Astrocyte of the hippocampus (primary cell): Measurements from ENCODE around the gene KRTAP21-2.
"Not testable (repeated sequence)": the region's sequence is repeated elsewhere in the genome, so short reads cannot be mapped to it uniquely, and the experiment has no call there.

Experiments
- DNase-seq: peaks from one replicate; pipeline ENCODE4 v3.0.0; 2011; ENCODE audit warnings: low read depth, low spot score

KRTAP21-2 gene

DNA sequence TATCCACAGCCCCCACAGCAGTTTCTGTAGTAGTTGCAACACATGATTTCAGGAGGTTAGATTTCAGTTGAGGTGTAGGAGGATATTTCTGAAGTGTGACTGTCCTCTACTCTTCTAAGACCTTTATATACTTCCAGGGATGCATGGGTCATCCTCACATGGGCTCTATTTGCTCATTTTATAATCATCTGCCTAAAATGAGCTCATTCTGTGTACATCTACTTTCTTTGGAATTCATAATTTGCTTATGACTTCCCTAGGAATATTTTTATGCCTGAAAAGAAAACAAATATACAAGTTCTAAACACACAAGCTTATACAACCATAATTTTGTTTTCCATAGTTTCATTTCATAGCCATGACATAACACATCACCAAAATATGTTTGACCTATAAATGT is at the start of gene KRTAP21-2:
TSS of gene KRTAP21-2 (minus strand) at position 101 of the 400 bp plus-strand sequence. CDS start at position 44, 57 bp downstream.
- no peak for DNase-seq

DNA sequence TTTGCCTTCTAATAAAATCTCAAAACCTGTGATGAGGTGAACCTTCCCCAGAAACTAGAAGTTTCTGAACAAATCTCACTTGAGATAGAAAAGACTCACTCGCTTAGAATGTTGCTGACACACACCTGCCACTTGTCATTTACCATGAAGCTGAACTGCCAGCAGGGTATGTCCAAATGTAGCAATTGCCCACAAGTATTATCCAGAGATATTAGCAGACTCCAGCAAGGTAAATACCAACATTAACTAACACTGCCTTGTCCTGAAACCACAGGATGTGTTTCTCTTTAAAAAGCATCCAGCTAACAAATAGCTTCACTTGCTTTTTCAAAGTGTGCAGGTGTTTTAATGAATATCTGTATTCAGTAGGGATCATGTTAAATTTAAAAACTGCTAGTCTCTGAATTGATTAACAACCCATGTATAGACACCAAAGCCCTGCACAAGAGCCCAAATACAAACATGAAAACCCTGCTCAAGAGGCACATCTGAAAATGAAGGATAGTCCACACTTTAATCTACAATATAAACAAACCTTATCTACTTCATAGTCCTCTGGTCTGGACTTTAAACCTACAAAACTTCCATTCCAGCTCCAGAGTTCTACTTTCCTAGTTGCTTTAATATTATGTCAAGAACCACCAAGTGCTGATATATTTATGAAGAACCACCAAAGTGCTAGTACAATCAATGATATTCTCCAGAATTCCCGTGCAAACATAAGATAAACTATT is 46.7 kb upstream of the KRTAP21-2 start:
- no peak for DNase-seq

- no peak for DNase-seq
Measured at GRCh38 chr21:30779249-30779648, 32.2 kb upstream of the KRTAP21-2 start.

- DNase-seq = no peak
Measured at GRCh38 chr21:30769724-30770431, 22.8 kb upstream of the KRTAP21-2 start.

DNA sequence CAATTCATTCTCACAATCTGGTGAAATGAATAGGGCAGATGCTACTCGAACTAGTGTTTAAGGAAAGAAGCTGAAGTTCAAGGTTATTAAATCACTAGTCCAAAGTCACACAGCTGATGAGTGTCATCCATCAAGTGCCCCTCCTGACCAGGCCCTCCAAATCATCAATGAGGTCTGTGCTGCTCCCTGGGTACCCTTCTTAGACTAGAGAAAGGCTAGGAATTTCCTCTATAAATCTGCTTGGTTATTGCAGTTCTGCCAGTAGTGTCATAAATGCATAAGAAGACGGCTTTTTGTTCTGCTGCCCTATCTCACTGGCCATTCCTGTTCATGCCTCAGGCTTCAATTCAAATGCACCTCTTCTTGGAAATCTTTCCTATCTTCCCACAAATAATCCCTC is 13.7 kb upstream of the KRTAP21-2 start:
- DNase-seq = no peak

DNA sequence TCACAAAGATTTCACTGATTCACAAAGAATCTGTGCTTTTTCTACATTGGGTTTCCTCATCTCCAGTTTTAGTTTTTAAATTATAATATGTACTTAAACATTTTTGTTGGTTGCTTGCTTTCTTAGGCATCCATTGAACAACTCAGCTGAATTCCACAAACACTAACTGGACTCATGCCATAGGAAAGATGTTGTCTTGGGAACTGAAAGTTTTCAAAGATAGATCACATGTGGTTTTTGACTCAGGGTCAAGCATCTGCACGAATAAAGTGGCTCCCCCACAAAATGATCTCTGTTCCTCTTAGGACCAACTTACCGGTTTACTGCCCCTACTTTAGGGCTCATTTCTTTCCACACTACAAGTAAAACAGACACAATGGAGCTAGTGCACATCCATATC is 11.2 kb upstream of the KRTAP21-2 start:
- DNase-seq = no peak

- not testable (repeated sequence) for DNase-seq
Measured at GRCh38 chr21:30755328-30755727, 8.3 kb upstream of the KRTAP21-2 start, which contains the start of gene KRTAP21-1. Gene KRTAP21-1, minus strand, starts transcription at chr21:30755428. Its CDS starts 50 bp downstream, at chr21:30755378.

GRCh38 chr21:30740462-30740861 is 6.6 kb downstream of the KRTAP21-2 start:
- DNase-seq = no peak

- no peak for DNase-seq
Measured at GRCh38 chr21:30733026-30733425, 14.0 kb downstream of the KRTAP21-2 start.

DNA sequence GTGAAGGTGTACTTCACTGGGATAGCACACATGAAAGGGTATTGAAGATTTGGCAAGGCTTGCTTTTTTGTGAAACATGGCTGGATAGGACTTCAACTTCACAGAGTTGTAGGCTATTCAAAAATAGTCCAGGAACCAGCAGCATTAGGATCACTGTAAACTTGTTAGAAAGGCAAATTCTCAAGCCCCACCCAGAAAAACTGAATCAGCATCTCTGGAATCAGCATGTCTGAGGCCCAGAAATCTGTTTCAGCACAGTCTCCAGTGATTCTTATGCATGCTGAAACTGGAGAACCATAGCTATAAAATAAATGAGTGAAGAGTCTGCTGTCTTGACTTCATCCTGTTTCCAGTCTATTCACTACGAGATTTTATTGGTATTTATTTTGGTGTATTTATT is 20.3 kb downstream of the KRTAP21-2 start:
- DNase-seq = no peak

- DNase-seq = no peak
Measured at GRCh38 chr21:30719401-30719800, 27.7 kb downstream of the KRTAP21-2 start.

DNA sequence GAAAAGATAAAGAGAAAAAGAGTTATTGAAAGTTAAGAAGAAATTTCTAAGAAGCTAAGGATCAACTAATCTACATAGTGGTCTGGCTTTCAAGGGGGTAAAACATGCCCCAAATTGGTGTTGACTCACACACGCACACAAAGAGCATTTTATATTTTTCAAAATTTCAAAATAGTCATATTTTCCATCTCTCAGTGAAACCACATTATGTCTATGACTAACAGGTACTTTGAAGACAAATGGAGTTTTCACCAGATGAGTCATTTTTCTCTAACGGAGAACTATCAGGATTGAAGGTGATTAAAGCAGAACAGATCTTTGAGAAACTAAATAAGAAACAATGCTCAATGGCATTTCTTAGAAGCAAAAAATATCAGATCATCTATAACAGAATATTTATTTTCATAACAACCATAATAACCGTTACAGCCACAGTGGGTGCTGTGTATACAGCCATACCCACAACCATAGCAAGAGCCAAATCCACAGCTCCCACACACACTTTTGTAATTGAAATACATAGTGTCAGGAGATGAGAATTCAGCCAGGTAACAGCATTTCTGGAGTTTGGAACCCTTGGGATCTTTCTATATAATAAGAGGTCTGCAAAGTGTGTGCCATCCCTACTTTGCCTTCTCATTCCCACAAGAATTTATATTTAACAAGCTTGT is 28.7 kb downstream of the KRTAP21-2 start, which contains the start of gene KRTAP21-3:
TSS of gene KRTAP21-3 (minus strand) at position 539 of the 671 bp plus-strand sequence. CDS start at position 521, 18 bp downstream.
- peak; percentile 16 for DNase-seq

DNA sequence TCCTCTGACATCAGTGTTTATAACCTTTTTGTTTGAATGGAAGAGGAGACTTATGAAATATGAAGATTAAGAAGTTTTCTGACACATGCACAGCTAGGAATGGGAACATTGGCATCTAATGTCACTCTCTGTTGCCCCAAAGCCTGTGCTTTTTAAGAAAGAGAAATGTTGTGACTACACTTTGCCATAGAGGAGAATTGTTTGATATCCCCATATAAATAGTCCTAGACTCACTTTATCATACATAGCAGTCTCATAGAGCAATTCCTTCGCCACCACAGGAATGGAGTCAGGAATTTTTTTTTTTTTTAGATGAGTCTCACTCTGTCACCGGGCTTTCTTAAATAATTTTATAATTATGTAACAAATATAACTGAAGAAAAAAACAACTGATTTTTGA is 30.0 kb downstream of the KRTAP21-2 start:
- DNase-seq = peak; percentile 1

DNA sequence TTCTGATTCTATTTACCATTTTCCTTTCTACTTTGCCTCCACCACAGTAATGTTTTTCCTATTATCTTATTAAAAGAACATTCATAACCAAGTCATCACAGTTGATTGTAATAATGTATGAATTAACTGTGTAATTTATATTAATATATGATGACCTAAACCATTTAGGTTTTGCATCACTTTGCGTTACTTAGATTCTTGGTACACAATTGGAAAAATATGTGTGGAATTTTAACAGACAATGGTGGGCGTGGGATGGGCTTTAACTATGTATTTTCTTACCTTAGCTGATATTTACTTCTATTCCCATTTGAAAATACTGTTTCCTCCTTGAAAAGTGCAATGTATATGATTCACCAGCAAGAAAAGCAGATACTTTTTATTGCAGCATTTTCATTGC is 32.1 kb downstream of the KRTAP21-2 start:
- DNase-seq = no peak

DNA sequence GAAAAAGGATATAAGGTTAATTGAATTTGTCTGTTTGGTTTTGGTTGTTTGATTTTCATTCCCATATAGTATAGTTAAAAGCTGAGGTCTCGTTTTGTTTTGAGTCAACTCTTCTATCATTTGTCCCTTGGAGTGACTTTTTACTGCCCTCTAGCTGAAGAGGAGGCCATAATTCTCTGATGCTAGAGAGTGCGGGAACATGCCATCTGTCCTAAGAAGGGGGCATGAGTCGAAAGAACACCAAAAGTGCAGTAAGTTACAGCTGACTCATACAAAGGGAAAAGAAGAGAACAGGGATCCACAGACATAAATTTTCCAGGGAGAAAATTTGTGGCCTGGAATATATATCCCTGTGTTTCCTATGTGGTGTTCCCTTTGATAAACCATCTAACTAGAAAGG is 32.6 kb downstream of the KRTAP21-2 start:
- DNase-seq = no peak

- DNase-seq = no peak
Measured at GRCh38 chr21:30713766-30714165, 33.3 kb downstream of the KRTAP21-2 start.

- DNase-seq = no peak
Measured at GRCh38 chr21:30710499-30710898, 36.6 kb downstream of the KRTAP21-2 start.

GRCh38 chr21:30707409-30707808 is 39.6 kb downstream of the KRTAP21-2 start:
- no peak for DNase-seq
